HG03565 (cell line): ENCODE results near the gene CDK18.

Experiments used
- ATAC-seq: cut with Tn5 transposase; IDR thresholded peaks from one replicate; pipeline ENCODE4 v1.9.1; 2021; ENCODE audit warnings: mild to moderate bottlenecking, moderate library complexity; ENCODE audit not compliant: unreplicated experiment

The CDK18 gene

DNA sequence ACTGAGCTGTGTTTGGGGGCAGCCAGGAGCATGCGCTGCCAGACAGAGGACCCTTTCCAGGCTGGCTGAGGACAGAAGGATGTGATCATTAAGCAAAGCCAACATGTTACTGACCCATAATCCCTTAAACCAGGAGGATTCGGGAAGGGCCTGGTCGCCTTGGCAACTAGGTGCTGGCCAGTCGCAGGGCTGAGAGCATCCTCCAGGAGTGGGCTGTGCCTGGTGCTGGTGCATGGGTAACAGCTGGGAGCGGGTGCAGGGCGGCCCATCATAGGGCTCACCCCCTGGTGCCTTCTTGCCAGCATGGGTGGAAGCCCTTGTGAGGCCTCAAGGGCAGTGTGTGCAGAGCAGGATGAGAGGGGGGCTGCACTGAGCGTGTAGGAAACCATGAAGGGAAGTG, 17.2 kb downstream of the CDK18 start:
- no peak for ATAC-seq

DNA sequence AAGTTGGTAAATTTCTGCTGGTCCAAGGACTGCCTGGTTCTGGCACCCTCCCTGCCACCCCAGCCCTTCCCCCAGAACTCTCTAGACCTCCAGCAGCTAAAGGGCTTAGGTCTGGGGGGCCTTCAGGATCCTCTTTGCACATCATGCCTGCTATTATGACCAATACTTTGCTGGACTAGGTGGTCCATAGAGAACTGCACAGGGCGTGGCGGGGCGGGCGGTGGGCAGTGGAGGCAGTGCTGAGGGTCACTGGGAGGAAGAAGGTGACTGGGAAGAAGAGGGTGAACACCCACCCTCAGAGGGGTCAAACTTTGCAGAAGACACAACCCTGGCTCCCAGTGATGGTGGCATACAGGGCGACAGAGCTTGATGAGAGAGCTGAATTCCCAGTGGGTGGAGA, 18.2 kb downstream of the CDK18 start:
- no peak for ATAC-seq

DNA sequence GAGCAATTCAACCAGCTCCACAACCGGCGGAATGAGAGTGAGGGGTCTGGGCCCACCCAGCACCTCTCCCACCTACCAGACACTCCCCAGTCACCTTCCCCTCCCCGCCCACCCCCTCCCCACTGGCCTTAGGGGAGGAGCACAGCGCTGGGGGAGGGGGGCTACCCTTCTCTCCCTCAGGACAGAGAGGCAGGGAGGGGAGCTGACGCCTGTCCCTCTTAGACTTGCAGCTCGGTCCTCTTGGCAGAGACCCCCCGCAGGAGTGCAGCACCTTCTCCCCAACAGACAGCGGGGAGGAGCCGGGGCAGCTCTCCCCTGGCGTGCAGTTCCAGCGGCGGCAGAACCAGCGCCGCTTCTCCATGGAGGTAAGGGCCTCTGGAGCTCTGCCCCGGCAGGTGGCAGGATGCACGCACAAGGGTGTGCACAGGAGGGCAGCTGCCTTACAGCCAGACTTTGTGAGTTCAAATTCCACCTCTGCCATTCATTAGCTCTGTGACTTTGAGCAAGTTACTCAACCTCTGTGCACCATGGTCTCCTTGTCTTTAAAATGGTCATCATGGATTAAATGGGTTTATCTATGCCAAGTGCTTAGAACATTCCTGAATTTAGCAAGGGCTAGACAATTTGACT, 18.9 kb downstream of the CDK18 start:
- ATAC-seq: no peak

DNA sequence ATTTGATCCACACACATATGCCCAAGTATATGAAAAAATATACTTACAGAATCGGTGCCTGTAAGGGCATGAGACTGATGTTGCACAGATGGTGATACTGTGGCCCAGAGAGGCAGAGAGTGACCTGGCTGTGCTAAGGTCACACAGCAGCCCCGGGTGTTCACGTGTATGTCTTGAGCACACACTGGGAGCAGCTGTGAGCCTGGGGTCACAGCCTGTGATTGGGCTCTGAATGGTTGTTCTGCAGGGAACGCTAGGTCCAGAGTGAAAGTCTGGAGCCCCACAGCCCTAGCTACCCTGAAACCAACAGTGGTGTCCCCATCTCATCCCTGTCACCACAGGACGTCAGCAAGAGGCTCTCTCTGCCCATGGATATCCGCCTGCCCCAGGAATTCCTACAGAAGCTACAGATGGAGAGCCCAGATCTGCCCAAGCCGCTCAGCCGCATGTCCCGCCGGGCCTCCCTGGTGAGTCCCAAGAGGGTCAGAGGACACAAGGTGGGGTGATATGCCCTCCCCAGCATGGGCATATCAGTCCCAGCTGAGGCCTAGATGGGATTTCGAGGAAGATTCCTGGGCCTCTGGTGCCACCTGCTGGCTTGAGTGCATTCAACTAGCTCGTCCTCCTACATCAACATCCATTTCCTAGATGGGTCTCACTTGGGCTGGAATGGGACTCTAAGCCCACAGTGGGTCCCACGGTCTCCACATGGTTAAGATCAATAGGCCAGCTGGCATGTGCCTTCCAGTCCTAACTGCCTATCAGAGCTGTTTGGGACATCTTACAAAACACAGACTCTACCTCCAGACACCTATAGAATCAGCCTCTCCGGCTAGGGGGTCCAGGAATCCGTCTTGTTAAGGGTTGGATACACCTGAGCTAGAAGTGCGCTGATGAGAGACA, 19.7 kb downstream of the CDK18 start:
- ATAC-seq: no peak

DNA sequence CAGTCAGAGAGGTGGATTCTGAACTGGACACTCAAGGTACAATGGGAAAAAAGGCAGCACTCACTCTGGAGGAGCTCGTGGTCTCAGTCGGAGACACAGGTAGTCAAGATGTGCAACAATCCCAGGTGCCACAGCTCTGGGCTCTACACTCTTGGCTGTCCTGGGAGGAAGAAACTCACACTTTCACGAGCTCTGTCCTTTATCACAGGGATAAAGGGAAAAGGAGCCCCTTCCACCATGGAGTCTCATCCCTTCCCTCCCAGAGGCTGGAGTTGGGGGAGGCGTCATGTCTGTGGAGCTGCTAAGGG, 20.3 kb downstream of the CDK18 start:
- ATAC-seq: no peak

DNA sequence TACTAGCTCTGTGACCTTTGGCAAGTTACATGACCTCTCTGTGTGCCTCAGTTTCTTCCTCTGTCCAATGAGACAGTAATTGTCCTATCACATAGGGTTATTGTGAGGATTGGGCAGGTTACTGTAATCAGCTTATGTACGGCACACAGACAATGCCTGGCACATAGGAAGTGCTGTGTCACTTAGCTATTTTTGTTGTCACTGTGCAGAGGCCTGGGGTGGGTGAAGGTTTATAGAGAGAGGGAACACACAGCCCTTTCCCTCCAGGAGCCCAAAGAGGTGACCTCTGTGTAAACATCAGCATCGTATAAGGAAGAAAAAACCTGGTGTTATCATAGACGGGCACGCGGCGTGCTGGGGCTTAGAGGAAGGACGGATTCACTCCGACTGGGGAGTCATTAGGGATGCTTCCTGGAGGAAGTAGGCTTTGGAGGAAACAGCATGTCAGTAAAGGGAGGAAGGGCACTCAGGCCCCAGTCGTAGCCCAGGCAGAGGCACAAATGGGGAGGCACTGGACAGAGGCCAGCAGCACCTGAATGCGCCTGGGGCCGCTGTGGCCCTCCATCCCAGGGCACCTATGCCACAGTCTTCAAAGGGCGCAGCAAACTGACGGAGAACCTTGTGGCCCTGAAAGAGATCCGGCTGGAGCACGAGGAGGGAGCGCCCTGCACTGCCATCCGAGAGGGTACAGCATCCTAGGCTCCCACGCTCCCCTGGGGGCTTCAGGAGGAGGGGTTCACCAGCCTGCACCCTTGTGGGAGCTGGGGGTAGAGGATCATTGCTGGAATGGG, 21.2 kb downstream of the CDK18 start:
- ATAC-seq: no peak

DNA sequence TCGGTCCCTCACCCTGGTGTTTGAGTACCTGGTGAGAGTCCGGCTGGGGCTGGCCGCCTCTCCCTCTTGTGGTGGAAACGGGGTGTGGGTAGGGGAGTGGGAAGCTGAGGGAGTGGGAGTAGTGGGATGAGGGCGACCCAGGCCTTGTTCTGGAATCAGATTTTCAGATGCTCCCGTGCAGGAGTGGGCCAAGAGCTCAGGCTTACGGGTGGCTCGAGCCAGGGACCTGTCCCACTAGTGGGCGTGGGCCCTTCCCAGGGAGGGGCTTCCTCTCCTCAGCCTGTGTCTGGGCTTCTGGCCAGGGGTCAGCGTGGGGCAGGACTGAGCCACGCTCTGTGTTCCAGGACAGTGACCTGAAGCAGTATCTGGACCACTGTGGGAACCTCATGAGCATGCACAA, 22.0 kb downstream of the CDK18 start:
- no peak for ATAC-seq

DNA sequence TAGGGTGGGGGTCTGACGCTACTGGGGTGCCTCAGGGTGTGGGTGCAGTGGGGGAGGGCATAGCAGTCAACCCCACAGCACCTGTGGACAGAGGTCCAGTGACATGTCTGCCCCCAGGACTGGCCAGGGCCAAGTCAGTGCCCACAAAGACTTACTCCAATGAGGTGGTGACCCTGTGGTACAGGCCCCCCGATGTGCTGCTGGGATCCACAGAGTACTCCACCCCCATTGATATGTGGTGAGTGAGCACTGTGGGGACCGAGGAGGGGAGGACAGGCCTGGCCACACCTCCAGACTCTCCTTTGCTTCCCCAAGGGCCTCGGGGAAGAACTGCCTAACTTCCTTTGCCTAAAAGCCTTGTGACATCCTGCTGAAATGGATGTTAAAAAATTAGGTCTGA, 23.5 kb downstream of the CDK18 start:
- no peak for ATAC-seq

DNA sequence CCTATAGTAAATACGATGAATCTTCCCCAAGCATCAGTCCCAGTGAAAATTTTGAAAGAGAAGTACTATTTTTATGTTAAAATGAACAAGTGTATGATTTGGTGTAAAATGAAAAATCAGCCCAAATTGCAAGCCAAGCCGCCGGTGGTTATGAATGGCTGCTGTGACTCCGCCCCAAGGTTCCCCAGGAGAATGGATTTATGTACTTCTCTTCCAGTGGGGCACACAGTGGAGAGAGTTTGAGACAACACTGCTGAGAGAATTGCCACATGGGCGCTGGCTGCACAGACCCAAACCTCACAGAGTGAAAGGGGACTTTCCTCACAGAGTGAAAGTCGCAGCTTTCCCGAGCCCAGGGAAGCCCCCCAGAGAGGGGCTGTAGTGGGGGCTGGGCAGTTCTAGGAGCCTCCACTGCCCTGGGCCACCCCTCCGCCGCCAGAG, 24.0 kb downstream of the CDK18 start:
- no peak for ATAC-seq

DNA sequence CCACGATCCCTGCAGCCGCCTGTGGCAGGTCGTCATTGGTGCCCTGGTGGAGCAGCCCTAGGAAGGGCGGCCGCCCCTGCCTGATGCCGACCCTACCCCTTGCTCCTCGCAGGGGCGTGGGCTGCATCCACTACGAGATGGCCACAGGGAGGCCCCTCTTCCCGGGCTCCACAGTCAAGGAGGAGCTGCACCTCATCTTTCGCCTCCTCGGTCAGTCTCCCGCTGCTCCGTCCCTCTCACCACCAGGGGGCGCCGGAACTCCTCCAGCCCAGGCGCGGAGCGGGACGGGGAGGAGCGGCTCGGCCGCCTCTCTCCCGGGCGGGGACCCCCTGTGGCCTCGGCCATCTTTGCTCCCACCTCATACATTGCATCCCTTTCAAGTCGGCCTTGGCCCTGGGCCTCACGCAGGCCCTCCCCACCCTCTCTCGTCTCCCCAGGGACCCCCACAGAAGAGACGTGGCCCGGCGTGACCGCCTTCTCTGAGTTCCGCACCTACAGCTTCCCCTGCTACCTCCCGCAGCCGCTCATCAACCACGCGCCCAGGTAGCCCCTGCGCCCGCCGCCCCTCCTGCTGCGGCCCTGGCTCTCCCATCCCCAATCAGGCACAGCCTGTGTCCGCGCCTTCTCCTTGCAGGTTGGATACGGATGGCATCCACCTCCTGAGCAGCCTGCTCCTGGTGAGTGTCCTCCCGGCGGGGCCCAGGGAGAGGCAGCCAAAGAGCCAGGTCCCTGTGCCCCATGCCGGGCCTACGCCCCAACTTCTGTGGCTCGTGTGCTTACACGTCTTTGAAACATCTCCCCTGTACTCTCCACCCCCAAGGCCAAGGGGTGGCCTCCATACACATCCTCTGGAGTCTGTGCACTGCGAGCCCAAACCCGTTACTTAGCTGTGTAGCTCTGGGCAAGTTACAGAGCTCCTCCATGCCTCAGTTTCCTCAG, 24.7 kb downstream of the CDK18 start:
- ATAC-seq: no peak

DNA sequence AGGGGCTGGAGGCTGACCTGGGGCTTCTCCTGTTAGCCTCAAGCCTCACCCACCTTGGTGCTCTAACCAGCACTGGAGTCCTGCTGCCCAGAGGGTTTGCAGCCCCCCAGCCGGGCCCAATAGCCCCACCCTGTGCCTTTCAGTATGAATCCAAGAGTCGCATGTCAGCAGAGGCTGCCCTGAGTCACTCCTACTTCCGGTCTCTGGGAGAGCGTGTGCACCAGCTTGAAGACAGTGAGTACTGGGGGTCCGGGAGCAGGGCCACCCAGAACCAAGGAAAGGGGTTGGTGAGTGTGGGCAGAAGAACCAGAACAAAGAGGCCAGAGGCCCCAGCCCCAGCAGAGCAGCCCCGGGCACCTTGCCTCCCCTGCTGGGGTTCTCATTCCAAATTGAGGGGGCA, 25.6 kb downstream of the CDK18 start:
- no peak for ATAC-seq

DNA sequence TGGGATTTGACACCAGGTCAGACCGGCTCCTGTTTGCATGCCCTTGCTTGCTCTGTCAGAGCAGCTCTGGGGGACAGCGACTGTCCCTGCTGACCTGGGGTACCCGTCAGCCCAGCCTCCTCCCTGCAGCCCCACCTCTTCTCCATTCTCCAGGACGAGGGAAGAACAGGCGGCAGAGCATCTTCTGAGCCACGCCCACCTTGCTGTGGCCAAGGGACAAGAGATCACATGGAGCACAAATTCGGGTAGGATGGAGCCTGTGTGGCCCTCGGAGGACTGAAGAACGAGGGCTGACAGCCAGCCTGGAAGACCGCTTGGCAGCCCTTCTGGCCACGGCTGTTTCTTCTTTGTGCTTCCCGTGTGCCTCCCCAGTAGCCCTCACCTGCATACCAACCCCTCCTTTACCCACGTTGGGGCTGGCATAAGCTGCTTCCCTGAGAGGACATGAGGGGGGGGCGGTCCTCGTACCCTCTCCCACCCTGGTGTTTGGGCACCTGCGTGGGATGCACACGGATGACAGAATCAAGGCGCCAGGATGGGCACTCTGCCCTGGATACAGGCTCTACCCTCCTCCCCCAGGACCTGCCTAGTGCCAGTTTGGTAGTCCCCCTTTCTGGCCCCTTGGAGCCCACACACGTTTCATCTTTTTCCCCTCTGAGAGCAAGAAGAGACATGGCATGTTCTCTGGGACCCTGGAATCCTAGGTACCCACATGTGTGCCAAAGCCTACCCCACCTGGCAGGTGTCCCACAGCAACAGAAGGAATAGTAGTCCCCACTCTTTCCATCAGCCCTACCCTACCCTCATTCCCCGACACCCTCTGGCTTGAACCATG, 26.9 kb downstream of the CDK18 start:
- no peak for ATAC-seq

DNA sequence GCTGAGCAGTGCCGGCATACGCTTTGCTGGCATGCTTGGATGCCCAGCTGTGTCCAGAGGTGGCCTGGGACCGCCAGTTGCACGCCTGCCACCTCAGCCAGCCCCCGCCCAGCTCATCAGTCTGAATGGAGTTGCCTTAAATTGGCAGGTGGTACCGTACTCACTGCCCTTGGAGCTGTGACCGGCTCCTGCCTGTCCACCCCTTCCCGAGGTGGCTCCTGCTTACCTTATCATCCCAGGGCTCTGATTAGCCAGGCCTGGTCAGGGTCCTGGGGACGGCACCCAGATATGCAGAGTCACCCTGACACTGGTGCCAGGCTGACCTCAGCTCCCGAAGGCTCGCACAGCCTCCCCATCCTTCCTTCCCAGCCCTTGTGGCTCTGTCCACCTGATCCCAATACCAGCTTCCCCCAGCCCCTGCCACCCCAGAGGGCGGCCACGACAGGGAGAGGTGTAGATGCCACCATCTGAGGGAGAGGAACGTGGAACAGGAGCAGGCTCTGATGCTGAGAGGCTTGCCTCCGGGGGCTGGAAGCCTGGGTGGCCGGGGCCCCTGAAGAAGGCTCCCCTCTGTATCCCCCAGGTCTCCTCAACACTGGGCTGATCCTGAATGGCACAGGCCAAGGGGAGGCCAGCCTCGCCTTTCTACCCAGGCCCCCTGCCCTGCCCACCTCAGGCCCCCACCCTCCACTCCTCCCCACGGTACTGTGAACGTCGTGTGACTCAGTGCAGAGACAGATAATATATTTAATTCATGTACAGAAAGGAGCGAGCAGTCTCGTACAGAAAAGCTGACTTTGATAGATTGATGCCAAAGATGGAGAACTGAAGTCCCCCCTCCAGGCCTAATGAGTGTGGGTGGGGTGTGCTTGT, 27.8 kb downstream of the CDK18 start:
- ATAC-seq: no peak

DNA sequence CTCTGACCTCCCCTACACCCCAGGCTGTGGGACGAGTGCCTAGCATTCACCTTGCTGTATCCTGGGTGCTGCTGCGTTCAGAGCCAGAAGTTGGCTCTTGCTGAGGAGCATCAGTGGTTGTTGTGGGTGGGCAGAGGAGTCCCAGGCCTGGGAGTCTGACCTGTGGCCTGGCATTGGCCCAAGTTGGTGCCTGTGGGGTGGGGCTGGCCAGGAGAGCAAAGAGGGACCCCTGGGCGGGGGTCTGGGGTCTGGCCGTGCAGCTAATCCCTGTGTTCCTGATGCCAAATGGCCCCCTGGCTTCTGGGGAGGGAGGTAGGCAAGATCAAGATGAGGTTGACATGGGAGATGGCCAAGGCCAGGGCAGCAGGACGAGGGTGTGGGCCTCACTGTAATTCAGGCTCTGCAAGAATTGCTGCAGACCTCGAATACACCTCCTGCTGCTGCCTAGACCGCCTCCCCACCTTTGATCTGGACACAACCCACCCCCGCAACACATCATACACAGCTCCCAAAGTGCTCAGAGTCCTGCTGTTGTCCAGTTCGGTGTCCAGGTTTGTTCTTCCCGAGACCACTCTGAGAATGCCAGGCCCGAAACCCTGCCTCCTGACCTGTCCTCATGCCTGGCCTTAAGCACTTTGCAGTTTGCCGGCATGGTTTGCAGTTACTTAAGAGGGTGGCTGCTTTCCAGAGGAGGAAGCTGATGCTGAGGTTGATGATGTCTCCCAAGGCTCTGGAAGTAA, 28.7 kb downstream of the CDK18 start:
- ATAC-seq: no peak

DNA sequence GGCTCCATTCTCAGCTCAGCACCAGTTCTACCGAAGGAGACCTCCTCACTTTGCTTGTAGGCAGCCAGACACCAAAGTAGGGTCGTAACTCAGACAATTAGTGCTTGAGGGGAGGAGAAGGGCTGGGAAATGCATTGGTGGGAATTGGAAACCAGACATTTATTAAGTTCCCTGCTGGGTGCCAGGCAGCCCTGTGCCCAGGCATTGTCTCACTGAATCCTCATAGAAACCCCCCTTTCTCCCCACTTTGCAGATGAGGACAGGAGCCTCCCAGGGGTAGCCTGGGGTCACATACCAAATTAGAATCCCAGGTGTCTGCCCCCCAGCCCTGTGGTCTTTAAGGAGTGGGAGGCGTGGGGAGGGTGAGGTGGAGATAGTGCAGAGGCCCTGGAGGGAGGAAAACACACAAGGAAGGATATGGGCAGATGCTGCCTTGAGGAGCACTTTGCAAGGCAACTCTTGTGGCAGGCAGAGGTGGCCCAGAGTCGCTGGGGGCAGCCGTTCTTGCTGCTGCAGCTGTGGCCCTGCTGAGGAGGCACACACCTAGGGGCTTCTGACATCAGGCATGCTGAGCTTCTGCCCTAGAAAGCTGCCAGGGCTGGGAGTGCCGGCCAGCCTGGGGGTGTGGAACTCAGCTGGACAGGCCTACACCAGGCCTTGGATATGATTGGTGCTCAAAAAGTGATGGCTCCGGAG, 29.4 kb downstream of the CDK18 start:
- no peak for ATAC-seq

DNA sequence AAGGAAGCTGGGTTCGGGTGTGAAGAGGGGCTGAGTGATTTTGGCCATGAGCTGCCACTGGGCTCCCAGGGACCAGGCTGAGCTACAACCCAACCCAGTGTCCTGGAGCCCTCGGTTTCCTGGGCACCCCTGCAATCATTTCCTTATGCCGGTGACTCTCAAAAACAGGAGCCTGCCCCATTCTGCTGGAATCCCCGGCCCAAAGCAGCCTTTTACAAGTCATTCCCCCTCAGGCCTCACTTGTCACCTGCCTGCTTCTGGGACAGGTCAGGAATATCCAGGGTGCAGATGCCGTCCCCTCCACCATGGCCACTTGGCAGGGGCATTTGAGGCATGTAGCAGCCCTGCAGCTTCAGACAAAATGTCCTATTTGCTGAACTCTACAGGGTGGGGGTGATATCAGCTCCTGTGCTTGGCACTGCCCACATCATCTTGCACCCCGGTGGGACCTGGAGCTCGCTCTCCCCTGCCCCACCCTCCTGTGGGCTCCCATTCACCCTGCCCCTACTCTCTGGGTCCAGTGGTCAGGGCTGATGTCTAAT, 30.0 kb downstream of the CDK18 start:
- ATAC-seq: no peak

DNA sequence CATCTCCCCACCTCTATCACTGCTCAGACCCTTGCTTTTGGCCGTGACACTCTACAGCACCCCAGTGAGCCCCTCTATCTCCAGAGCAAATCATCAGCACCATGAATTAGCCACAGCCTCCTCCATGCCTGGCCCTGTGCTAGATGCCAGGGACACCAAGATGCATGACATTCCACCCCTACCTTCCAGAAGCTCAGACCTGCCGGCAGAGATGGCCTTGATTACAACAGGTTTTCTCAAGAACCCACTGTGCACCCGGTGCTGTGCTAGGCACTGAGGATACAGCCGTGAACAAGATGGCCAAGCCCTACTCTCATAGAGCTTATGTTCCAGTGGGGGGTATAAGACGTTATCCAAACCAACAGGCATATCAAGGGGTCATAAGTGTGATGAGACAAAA, 30.6 kb downstream of the CDK18 start:
- ATAC-seq: no peak
